ENCODE measurements around the gene COPB2. TPM values are rescaled to one million over a fixed set of nuclear protein-coding genes. Genes with fewer than 3 reads are reported as not detected.

COPB2 gene
- total RNA-seq, 4 donors from 2014 or later: 69.7 to 103 (median 87.2) TPM

GRCh38 chr3:139332092-139332491 is 57.4 kb downstream of the COPB2 start:
- TF ChIP-seq POLR2A (IDR thresholded peaks at IDR 0.05): no peak
- TF ChIP-seq, protein P1, sequence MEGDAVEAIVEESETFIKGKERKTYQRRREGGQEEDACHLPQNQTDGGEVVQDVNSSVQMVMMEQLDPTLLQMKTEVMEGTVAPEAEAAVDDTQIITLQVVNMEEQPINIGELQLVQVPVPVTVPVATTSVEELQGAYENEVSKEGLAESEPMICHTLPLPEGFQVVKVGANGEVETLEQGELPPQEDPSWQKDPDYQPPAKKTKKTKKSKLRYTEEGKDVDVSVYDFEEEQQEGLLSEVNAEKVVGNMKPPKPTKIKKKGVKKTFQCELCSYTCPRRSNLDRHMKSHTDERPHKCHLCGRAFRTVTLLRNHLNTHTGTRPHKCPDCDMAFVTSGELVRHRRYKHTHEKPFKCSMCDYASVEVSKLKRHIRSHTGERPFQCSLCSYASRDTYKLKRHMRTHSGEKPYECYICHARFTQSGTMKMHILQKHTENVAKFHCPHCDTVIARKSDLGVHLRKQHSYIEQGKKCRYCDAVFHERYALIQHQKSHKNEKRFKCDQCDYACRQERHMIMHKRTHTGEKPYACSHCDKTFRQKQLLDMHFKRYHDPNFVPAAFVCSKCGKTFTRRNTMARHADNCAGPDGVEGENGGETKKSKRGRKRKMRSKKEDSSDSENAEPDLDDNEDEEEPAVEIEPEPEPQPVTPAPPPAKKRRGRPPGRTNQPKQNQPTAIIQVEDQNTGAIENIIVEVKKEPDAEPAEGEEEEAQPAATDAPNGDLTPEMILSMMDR (IDR thresholded peaks at IDR 0.05): no peak
- Histone ChIP-seq H3K9me3 (no peaks in the 10 kb centered on the region), H3K36me3 (no peaks in the 10 kb centered on the region), H3K27me3 (no peaks in the 10 kb centered on the region), H3K27ac (no peak overlapping the region), H3K4me1 (peaks cover 0 to 8% (median 3%) of the 10 kb centered on the region in 4 donors), H3K4me3 (no peak overlapping the region)
- no peak for DNase-seq

- Histone ChIP-seq H3K4me1 (peaks cover 0 to 8% (median 3%) of the 10 kb centered on the region in 4 donors), H3K9me3 (no peaks in the 10 kb centered on the region), H3K36me3 (no peaks in the 10 kb centered on the region), H3K27me3 (no peaks in the 10 kb centered on the region), H3K4me3 (peak overlapping the region; percentile 7 to 26 (median 10)), H3K27ac (no peak overlapping the region)
- DNase-seq: peak; percentile 70 to 94 (median 94)
- TF ChIP-seq, protein P1 (IDR thresholded peaks at IDR 0.05): peak; percentile 63 to 99 (median 98)
- TF ChIP-seq POLR2A (IDR thresholded peaks at IDR 0.05): no peak
Measured at GRCh38 chr3:139329364-139329850, 60.0 kb downstream of the COPB2 start.

DNA sequence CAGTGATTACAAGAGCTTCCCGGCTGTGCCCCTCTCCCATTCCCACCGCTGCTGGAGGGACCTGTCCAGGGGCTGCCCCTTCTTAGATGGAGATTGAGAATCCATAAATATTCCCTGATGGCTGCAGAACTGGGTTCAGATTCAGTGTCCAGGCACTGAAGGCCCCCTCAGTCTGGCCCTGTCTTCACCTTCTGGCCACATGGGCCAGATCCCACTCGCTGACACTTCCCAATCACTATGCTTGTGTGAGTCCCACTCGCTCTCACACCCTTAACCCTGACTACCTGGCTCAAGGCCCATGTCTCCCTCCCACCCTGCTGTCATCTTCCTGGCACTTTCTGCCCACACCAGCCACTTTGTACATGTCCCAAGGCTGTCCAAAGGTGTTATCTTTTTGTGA is 61.1 kb downstream of the COPB2 start:
- H3K27ac ChIP-seq: no peak overlapping the region
- no peaks in the 10 kb centered on the region for H3K36me3 ChIP-seq
- H3K4me1 ChIP-seq: peaks cover 0 to 8% (median 3%) of the 10 kb centered on the region in 4 donors
- H3K9me3 ChIP-seq: no peaks in the 10 kb centered on the region
- no peak for DNase-seq
- H3K27me3 ChIP-seq: no peaks in the 10 kb centered on the region
- TF ChIP-seq POLR2A (IDR thresholded peaks at IDR 0.05): no peak
- TF ChIP-seq, protein P1 (IDR thresholded peaks at IDR 0.05): no peak
- H3K4me3 ChIP-seq: no peak overlapping the region

- DNase-seq: no peak
- peaks cover 0 to 8% (median 3%) of the 10 kb centered on the region in 4 donors for H3K4me1 ChIP-seq
- no peaks in the 10 kb centered on the region for H3K9me3 ChIP-seq
- no peak overlapping the region for H3K27ac ChIP-seq
- TF ChIP-seq, protein P1 (IDR thresholded peaks at IDR 0.05): no peak
- TF ChIP-seq POLR2A (IDR thresholded peaks at IDR 0.05): no peak
- no peak overlapping the region for H3K4me3 ChIP-seq
- H3K36me3 ChIP-seq: no peaks in the 10 kb centered on the region
- no peaks in the 10 kb centered on the region for H3K27me3 ChIP-seq
Measured at GRCh38 chr3:139327861-139328260, 61.6 kb downstream of the COPB2 start.

DNA sequence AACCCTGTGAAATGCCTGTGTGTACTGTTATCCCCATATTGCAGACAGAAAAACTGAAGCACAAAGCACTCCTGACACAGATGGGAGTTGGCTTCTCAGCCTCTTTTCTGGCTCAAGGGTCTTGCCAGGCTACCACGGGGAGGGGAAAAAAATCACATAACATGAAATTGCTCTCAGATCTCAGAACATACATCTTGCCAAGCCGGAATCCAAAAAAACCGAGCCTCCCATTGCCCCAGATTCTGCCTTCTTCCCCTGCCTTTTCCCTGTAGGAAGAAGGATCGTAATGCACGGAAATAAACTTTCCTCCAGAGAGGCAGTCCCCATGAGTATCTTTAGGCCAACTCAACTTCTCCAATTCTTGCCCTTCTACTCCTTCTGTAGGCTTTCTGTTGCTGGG is 62.2 kb downstream of the COPB2 start:
- no peak overlapping the region for H3K27ac ChIP-seq
- TF ChIP-seq POLR2A (IDR thresholded peaks at IDR 0.05): no peak
- TF ChIP-seq, protein P1 (IDR thresholded peaks at IDR 0.05): no peak
- no peaks in the 10 kb centered on the region for H3K27me3 ChIP-seq

DNA sequence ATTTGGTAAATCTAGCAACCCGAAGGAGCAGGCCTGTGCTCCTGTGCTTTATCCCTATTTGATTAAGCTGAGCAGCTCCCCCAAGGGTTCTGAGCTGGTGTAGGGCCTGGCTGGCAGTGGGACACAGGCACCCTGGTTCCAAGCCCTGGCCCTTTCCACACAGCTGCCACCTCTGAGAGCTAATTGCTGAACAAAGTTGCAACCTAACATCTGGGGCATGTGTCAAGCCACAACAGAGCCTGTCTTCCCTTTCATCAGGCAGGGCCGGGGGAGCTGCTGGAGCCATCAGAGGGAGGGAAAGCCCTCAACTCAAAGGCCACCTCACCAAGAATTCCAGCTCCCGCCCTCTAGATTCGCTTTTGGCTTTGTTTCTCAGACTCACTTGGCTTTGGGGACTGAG is 62.7 kb downstream of the COPB2 start:
- H3K4me1 ChIP-seq: peaks cover 0 to 8% (median 3%) of the 10 kb centered on the region in 4 donors
- H3K4me3 ChIP-seq: no peak overlapping the region
- H3K36me3 ChIP-seq: no peaks in the 10 kb centered on the region
- no peak for TF ChIP-seq POLR2A (IDR thresholded peaks at IDR 0.05)
- TF ChIP-seq, protein P1 (IDR thresholded peaks at IDR 0.05): no peak
- DNase-seq: no peak
- H3K27ac ChIP-seq: no peak overlapping the region
- H3K27me3 ChIP-seq: no peaks in the 10 kb centered on the region
- H3K9me3 ChIP-seq: no peaks in the 10 kb centered on the region

More for the DNA sequence above, 62.2 kb downstream of the COPB2 start:
- DNase-seq: no peak
- Histone ChIP-seq H3K4me3 (no peak overlapping the region), H3K36me3 (no peaks in the 10 kb centered on the region), H3K9me3 (no peaks in the 10 kb centered on the region), H3K4me1 (peaks cover 0 to 8% (median 3%) of the 10 kb centered on the region in 4 donors)
